Caco-2 (cell line): ENCODE data around the gene PRR33. TPM values are rescaled to one million over a fixed set of nuclear protein-coding genes. Genes with fewer than 3 reads are reported as not detected.

Experiments used
- BruUV-seq: library from RNA; stranded (reverse); fragments of 400-500 nt; replicated peaks from 2 replicates; lab custom pipeline; 2021; lab: Mats Ljungman, UMichigan
- CTCF ChIA-PET: fragments of 300-600 bp; sonication (Branson Sonifier 250); formaldehyde crosslinking; loops from one replicate; lab custom pipeline; 2022; ENCODE audit warnings: antibody characterized with exemption; lab: Charles Lee
- POLR2A ChIA-PET: fragments of 300-600 bp; sonication (Branson Sonifier 250); formaldehyde crosslinking; loops from one replicate; lab custom pipeline; 2022; ENCODE audit warnings: antibody characterized with exemption; lab: Charles Lee
- DNase-seq, 2 experiments: peaks; one replicate each; pipeline versions ENCODE4 v3.0.0 to v3.0.0-alpha.2; 2020 to 2022
- H3K27me3 ChIP-seq: replicated peaks from 2 replicates; pipeline ENCODE4 v1.6.0; 2011; ENCODE audit warnings: low read length; ENCODE audit not compliant: control insufficient read depth, insufficient read depth
- H3K36me3 ChIP-seq: 2 replicates; pipeline ENCODE4 v1.5.1; 2011; ENCODE audit warnings: low read length; ENCODE audit not compliant: control insufficient read depth, insufficient read depth
- H3K4me1 ChIP-seq: fragments of 250-450 bp; sonication (Bioruptor Pico); 2 replicates; pipeline ENCODE4 v1.5.1; 2020; ENCODE audit warnings: mild to moderate bottlenecking
- H3K4me3 ChIP-seq: 2 replicates; pipeline ENCODE4 v1.5.1; 2011; ENCODE audit warnings: low read depth, mild to moderate bottlenecking, control low read depth, low read length
- H3K9me3 ChIP-seq: fragments of 250-450 bp; sonication (Bioruptor Pico); 2 replicates; pipeline ENCODE4 v1.5.1; 2020; ENCODE audit warnings: mild to moderate bottlenecking, moderate library complexity
- H3K27ac Mint-ChIP-seq: one replicate; pipeline ENCODE4 v1.8.0; 2022; ENCODE audit warnings: mixed read lengths; ENCODE audit not compliant: unreplicated experiment
- H3K27me3 Mint-ChIP-seq: one replicate; pipeline ENCODE4 v1.8.0; 2022; ENCODE audit warnings: mixed read lengths; ENCODE audit not compliant: insufficient read depth, unreplicated experiment
- H3K36me3 Mint-ChIP-seq: one replicate; pipeline ENCODE4 v1.8.0; 2022; ENCODE audit warnings: mild to moderate bottlenecking, mixed read lengths; ENCODE audit not compliant: insufficient read depth, unreplicated experiment
- H3K4me1 Mint-ChIP-seq: one replicate; pipeline ENCODE4 v1.8.0; 2022; ENCODE audit warnings: low read depth, mixed read lengths; ENCODE audit not compliant: unreplicated experiment
- H3K4me3 Mint-ChIP-seq: one replicate; pipeline ENCODE4 v1.8.0; 2022; ENCODE audit warnings: mild to moderate bottlenecking, moderate library complexity, mixed read lengths; ENCODE audit not compliant: unreplicated experiment
- H3K9me3 Mint-ChIP-seq: one replicate; pipeline ENCODE4 v1.8.0; 2022; ENCODE audit warnings: mixed read lengths; ENCODE audit not compliant: unreplicated experiment
- intact Hi-C: fragments of 100-400 bp; cut with micrococcal nuclease; formaldehyde crosslinking; loops from one replicate; pipeline ENCODE4 v1.10.0; 2022; ENCODE audit not compliant: unreplicated experiment
- total RNA-seq: library from RNA; stranded (reverse); gene quantifications from 2 replicates; pipeline ENCODE4 v1.2.3, GENCODE V29; 2022
- TF ChIP-seq, protein P1 (sequence below), 2 experiments: fragments of 200-600 bp in 1 of 2; IDR thresholded peaks; 1 replicate in 1 of 2; 2 replicates in 1 of 2; pipeline versions ENCODE4 v1.5.1 to v1.8.0; 2011 to 2022; ENCODE audit warnings: antibody characterized with exemption in 1 of 2, control low read depth in 1 of 2, inconsistent platforms in 1 of 2, low read depth in 1 of 2, low read length in 1 of 2, mild to moderate bottlenecking in 1 of 2, moderate library complexity in 1 of 2; ENCODE audit not compliant: insufficient read depth in 1 of 2, severe bottlenecking in 1 of 2, unreplicated experiment in 1 of 2

The PRR33 gene
- total RNA-seq, 1 experiment from 2014 or later, result not detected

DNA sequence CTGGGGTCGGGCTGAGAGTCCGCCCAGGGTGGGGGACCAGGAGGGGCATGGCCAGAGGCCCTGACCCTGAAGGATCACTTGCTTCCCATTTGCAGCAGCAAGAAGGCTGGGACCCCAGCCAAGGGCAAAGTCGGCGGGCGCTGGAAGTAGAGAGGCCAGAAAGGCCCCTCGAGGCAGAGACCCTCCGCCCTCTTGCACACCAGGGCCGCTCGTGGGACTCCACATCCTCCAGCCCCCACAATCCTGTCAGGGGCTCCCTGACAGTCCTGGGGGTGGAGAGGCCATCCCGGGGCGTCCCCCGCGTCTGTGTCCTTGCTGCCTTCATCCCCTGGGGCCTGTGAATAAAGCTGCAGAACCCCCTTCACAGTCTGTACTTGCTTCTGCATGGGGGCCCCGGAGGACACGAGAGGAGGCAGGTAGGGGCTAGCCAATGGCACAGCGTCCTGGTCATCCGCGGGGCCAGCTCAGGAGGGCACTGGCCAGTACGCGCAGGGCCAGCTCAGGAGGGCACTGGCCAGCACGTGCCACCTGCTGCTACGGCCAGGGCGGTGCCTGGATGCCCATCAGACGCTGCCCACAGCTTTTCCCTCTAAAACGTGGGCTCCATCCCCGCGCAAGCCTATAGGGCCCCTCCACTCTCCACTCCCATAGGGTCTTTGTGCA lies 46.8 kb upstream of the PRR33 start:
- CTCF ChIA-PET, result interaction anchor here (1.6 kb wide), 1 partner anchor 286 kb away, joined by 5 read pairs; no protein-coding TSS in a partner anchor
- Mint-ChIP-seq H3K9me3 (no peaks in the 10 kb centered on the region), H3K4me1 (no peaks in the 10 kb centered on the region), H3K27ac (no peak overlapping the region), H3K27me3 (no peaks in the 10 kb centered on the region), H3K36me3 (peaks cover 4% of the 10 kb centered on the region), H3K4me3 (no peak overlapping the region)
- no peaks in the 10 kb centered on the region for H3K9me3 ChIP-seq
- no peaks in the 10 kb centered on the region for H3K27me3 ChIP-seq
- no peaks in the 10 kb centered on the region for H3K4me1 ChIP-seq
- peak; percentile 0 to 13 for DNase-seq
- H3K36me3 ChIP-seq, result no peaks in the 10 kb centered on the region
- H3K4me3 ChIP-seq, result no peak overlapping the region
- POLR2A ChIA-PET, result no interaction called here
- BruUV-seq, result no TSS peak
- intact Hi-C loops, result loop anchor here (1.0 kb wide), 2 partner anchors 23 to 27 kb away; no protein-coding TSS in a partner anchor
- TF ChIP-seq, protein P1, sequence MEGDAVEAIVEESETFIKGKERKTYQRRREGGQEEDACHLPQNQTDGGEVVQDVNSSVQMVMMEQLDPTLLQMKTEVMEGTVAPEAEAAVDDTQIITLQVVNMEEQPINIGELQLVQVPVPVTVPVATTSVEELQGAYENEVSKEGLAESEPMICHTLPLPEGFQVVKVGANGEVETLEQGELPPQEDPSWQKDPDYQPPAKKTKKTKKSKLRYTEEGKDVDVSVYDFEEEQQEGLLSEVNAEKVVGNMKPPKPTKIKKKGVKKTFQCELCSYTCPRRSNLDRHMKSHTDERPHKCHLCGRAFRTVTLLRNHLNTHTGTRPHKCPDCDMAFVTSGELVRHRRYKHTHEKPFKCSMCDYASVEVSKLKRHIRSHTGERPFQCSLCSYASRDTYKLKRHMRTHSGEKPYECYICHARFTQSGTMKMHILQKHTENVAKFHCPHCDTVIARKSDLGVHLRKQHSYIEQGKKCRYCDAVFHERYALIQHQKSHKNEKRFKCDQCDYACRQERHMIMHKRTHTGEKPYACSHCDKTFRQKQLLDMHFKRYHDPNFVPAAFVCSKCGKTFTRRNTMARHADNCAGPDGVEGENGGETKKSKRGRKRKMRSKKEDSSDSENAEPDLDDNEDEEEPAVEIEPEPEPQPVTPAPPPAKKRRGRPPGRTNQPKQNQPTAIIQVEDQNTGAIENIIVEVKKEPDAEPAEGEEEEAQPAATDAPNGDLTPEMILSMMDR (IDR thresholded peaks at IDR 0.05; ENCODE audit: insufficient read depth in 1 of 2, low read depth in 1 of 2, low read length in 1 of 2, severe bottlenecking in 1 of 2, unreplicated experiment in 1 of 2), result no peak

DNA sequence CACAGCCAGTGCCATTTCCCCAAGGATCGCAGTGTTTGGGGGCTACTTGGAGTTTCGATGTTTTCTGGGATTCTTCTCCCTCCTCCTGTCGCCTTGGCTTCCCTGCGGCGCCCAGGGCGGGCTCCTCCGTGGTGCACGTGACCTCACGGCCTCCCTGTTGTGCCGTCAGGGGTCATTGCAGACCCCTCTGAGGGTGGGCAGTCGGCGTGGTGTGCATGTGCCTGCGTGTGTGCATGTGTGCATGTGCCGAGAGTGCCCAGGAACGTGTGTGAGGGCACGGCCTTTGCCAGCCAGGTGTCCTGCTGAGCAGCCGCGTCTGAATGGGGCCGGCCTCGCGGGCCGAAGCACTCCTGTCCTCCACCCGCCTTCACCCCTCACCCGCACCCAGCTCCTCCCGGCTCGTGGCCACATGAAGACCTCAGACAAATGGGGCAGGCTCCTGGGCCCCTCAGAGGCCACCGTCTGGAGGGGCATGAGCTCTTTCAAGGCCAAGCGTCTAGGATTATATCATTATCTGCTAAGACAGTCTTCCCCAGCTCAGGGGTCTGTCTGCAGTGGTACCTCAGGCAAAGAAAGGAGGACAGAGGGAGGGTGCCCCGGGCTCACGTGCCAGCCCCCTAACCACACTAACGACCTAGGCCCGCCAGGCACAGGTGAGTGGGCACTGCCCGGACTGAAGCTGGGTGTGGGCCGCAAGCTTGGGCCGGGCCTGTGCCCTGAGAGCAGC lies 46.1 kb upstream of the PRR33 start:
- H3K4me3 Mint-ChIP-seq, result no peak overlapping the region
- H3K9me3 Mint-ChIP-seq, result no peaks in the 10 kb centered on the region
- no TSS peak for BruUV-seq
- intact Hi-C loops, result loop anchor here (1.0 kb wide), 1 partner anchor 26 kb away; no protein-coding TSS in a partner anchor
- H3K27ac Mint-ChIP-seq, result no peak overlapping the region
- Histone ChIP-seq H3K9me3 (no peaks in the 10 kb centered on the region), H3K4me1 (no peaks in the 10 kb centered on the region), H3K36me3 (no peaks in the 10 kb centered on the region), H3K4me3 (no peak overlapping the region), H3K27me3 (no peaks in the 10 kb centered on the region)
- H3K27me3 Mint-ChIP-seq, result peaks cover 4% of the 10 kb centered on the region
- CTCF ChIA-PET, result interaction anchor here (1.6 kb wide), 1 partner anchor 285 kb away, joined by 5 read pairs; no protein-coding TSS in a partner anchor
- TF ChIP-seq, protein P1 (IDR thresholded peaks at IDR 0.05; ENCODE audit: insufficient read depth in 1 of 2, low read depth in 1 of 2, low read length in 1 of 2, severe bottlenecking in 1 of 2, unreplicated experiment in 1 of 2), result no peak
- peak; percentile 0 to 26 for DNase-seq
- no peaks in the 10 kb centered on the region for H3K4me1 Mint-ChIP-seq
- POLR2A ChIA-PET, result no interaction called here
- H3K36me3 Mint-ChIP-seq, result peaks cover 4% of the 10 kb centered on the region

DNA sequence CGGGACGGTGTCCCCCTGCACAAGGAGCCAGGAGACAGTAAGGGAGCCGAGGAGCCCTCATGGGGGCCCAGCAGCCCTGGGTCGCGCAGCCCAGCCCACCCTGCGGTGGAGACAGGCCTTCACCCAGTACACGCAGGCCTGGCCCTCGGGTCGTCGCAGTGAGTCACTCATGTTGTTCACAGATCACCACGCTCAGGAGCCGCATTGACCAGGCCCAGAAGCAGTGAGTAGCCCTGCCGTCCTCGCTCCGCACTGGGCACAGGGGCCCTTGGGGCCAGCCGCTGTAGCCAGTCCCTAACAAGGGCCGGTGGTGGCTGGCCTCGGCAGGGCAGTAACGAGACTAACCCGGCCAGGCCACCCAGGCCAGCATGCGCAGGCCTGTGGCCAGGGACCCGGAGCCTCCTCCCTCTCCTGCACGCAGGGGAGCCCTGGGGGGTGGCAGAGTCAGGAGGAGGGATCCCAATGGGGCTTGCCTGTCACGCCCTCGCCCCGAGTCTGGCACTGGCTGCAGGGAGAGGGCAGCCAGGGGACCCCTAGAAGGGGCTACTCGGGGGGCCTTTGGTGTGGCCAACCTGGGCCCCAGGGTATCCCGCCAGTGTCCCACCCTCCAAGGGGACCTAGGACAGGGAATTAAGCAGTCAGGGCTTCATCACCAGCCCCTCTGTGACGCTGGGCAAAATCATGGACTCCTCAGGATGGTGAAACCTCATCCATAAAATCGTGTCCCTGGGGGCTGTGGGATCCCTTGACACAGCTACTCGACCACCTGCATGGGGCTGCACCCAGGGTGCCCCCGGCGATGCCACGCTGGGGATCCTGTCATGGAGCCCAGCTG lies 45.3 kb upstream of the PRR33 start:
- Mint-ChIP-seq H3K4me3 (no peak overlapping the region), H3K4me1 (peaks cover under 1% of the 10 kb centered on the region), H3K27ac (no peak overlapping the region), H3K27me3 (peaks cover 5% of the 10 kb centered on the region), H3K9me3 (no peaks in the 10 kb centered on the region), H3K36me3 (peaks cover 4% of the 10 kb centered on the region)
- no peaks in the 10 kb centered on the region; the same call in 1 of the 2 replicates for H3K4me1 ChIP-seq
- H3K36me3 ChIP-seq, result no peaks in the 10 kb centered on the region
- intact Hi-C loops, result no loop called here
- no peaks in the 10 kb centered on the region for H3K9me3 ChIP-seq
- peak; percentile 2 to 31 for DNase-seq
- H3K27me3 ChIP-seq, result no peaks in the 10 kb centered on the region
- POLR2A ChIA-PET, result no interaction called here
- no peak overlapping the region for H3K4me3 ChIP-seq
- CTCF ChIA-PET, result interaction anchor here (0.6 to 1.6 kb wide), 2 partner anchors 105 to 284 kb away, joined by 4 to 5 read pairs; no protein-coding TSS in a partner anchor
- TF ChIP-seq, protein P1 (IDR thresholded peaks at IDR 0.05; ENCODE audit: insufficient read depth in 1 of 2, low read depth in 1 of 2, low read length in 1 of 2, severe bottlenecking in 1 of 2, unreplicated experiment in 1 of 2), result no peak
- no TSS peak for BruUV-seq
